RWPE2 (cell line): ENCODE measurements around the gene WLS.
"Not testable (repeated sequence)": the region's sequence is repeated elsewhere in the genome, so short reads cannot be mapped to it uniquely, and the experiment has no call there.

Experiments used
- ATAC-seq: fragments of 200-7000 bp; cut with Tn5 transposase; 3 replicates; pipeline ENCODE4 v1.9.1; 2021; ENCODE audit warnings: low read depth
- DNase-seq: peaks from one replicate; pipeline ENCODE4 v3.0.0-alpha.2; 2020; ENCODE audit warnings: low spot score
- H3K27ac ChIP-seq: fragments of 450-650 bp; 2 replicates; pipeline ENCODE4 v1.5.1; 2017; ENCODE audit warnings: mild to moderate bottlenecking; ENCODE audit not compliant: poor library complexity, severe bottlenecking
- H3K27me3 ChIP-seq: fragments of 250-450 bp; sonication (Bioruptor Pico); 2 replicates; pipeline ENCODE4 v1.5.1; 2021; ENCODE audit warnings: mild to moderate bottlenecking, moderate library complexity; ENCODE audit not compliant: insufficient read depth, poor library complexity, severe bottlenecking
- H3K36me3 ChIP-seq: fragments of 250-450 bp; sonication (Bioruptor Pico); 2 replicates; pipeline ENCODE4 v1.5.1; 2020; ENCODE audit warnings: low read depth, mild to moderate bottlenecking, moderate library complexity
- H3K4me1 ChIP-seq: fragments of 250-450 bp; sonication (Bioruptor Pico); 2 replicates; pipeline ENCODE4 v1.5.1; 2021; ENCODE audit warnings: mild to moderate bottlenecking, moderate library complexity; ENCODE audit not compliant: insufficient read depth, poor library complexity, severe bottlenecking
- H3K4me3 ChIP-seq: fragments of 250-450 bp; sonication (Bioruptor Pico); 2 replicates; pipeline ENCODE4 v1.5.1; 2021; ENCODE audit warnings: mild to moderate bottlenecking, moderate library complexity; ENCODE audit not compliant: severe bottlenecking
- H3K9me3 ChIP-seq: fragments of 250-450 bp; sonication (Bioruptor Pico); 2 replicates; pipeline ENCODE4 v1.5.1; 2021; ENCODE audit warnings: mild to moderate bottlenecking, moderate library complexity; ENCODE audit not compliant: severe bottlenecking
- TF ChIP-seq, protein P1 (sequence below): fragments of 450-650 bp; IDR thresholded peaks from one replicate; pipeline ENCODE4 v1.5.1; 2017; ENCODE audit warnings: mild to moderate bottlenecking, moderate library complexity; ENCODE audit not compliant: poor library complexity, severe bottlenecking

Gene WLS

DNA sequence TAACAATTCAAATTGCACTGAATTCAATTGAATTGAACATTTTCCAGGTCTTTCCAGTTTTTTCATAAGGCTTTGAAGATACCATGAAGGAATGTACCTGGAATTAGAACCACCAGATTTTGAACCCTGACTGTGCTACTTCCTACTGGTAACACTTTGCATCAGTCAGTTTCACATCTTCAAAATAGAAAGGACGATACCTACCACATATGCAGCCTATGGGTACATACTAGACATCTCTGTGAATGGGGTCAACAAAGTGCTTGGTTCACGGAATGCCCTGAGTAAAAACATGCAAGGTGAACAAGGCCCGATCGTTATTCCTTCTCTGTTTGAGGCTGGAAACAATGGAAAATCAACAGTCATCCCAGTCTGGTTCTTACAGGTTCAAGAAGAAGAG, 41.2 kb upstream of the WLS start:
- H3K4me1 ChIP-seq, result peaks cover 8% of the 10 kb centered on the region
- DNase-seq, result no peak
- no peaks in the 10 kb centered on the region for H3K9me3 ChIP-seq
- TF ChIP-seq, protein P1, sequence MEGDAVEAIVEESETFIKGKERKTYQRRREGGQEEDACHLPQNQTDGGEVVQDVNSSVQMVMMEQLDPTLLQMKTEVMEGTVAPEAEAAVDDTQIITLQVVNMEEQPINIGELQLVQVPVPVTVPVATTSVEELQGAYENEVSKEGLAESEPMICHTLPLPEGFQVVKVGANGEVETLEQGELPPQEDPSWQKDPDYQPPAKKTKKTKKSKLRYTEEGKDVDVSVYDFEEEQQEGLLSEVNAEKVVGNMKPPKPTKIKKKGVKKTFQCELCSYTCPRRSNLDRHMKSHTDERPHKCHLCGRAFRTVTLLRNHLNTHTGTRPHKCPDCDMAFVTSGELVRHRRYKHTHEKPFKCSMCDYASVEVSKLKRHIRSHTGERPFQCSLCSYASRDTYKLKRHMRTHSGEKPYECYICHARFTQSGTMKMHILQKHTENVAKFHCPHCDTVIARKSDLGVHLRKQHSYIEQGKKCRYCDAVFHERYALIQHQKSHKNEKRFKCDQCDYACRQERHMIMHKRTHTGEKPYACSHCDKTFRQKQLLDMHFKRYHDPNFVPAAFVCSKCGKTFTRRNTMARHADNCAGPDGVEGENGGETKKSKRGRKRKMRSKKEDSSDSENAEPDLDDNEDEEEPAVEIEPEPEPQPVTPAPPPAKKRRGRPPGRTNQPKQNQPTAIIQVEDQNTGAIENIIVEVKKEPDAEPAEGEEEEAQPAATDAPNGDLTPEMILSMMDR, result no peak
- no peaks in the 10 kb centered on the region for H3K36me3 ChIP-seq
- no peak overlapping the region for H3K4me3 ChIP-seq
- H3K27me3 ChIP-seq, result no peaks in the 10 kb centered on the region
- no peak for ATAC-seq
- no peak overlapping the region for H3K27ac ChIP-seq

DNA sequence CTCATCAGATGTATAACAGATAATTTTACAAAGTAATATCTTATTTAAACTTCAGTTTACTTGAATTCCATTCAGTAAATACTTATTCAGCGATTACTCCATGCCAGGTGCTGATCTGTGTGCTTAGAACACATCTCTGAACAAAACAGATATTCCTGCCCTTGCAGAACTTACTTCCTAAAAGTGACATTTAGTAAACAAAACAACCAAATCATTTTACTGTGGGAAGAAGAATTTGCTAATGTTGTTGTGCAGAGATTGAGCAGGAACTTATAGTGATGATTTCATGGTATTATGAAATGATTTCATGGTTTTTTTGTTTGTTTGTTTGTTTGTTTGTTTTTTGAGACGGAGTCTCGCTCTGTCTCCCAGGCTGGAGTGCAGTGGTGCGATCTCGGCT, 39.3 kb upstream of the WLS start:
- H3K27me3 ChIP-seq, result no peaks in the 10 kb centered on the region
- no peaks in the 10 kb centered on the region for H3K9me3 ChIP-seq
- TF ChIP-seq, protein P1, result no peak
- ATAC-seq (no peak), DNase-seq (no peak)
- H3K27ac ChIP-seq, result no peak overlapping the region
- H3K4me3 ChIP-seq, result no peak overlapping the region
- no peaks in the 10 kb centered on the region for H3K36me3 ChIP-seq
- H3K4me1 ChIP-seq, result peaks cover 8% of the 10 kb centered on the region

DNA sequence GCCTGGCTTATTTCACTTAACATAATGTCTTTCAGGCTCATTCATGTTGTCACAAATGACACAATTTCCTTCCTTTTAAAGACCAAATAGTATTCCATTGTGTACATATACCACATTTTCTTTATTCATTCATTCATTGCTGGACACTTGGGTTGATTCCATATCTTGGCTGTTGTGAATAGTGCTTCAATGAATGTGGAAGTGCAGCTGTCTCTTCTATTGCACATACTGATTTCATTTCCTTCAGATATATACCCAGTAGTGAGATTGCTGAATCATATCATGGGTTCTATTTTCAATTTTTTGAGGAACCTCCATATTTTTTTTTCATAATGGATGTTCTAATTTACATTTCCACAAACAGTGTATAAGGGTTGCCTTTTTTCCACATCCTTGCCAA, 38.6 kb upstream of the WLS start:
- Histone ChIP-seq H3K27ac (no peak overlapping the region), H3K4me3 (no peak overlapping the region), H3K4me1 (peaks cover 8% of the 10 kb centered on the region), H3K36me3 (no peaks in the 10 kb centered on the region), H3K9me3 (no peaks in the 10 kb centered on the region), H3K27me3 (no peaks in the 10 kb centered on the region)
- ATAC-seq, result no peak
- TF ChIP-seq, protein P1, result no peak
- no peak for DNase-seq

DNA sequence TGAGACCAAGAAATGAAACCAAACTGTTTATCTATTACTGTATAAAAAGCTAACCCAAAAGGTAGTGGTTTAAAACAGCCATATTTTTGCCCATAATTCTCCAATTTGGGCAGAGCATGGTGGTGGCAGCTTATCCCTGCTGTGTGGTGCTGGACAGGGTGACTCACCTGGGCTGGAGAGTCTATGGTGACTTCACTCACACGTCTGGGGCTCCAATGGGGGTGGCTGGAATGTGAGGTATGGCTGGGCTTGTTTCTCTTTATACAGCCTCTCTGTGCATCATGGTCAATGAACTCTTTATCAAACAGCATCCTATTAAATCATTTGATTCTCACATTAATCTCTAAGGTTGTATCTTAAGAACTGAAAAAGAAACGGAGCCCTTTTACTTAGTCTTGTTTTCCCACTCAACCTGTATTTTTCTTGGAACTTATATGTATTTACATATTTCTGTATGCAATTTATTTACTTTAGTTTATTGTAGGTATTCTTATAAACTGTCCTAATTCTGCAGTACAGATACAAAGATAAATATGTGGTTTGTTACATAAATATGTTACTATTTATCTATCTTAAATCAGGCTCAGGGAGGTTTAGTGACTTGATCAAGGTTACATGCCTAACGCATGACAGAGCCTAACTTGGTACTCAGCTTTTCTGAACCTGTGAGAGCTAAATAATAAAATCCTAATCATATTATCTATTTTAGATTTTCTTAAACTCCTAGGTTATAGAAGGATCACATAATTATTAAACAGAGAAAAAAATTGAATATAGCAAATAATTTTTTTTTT, 37.5 kb upstream of the WLS start:
- no peak overlapping the region for H3K4me3 ChIP-seq
- H3K27ac ChIP-seq, result no peak overlapping the region
- DNase-seq (peak; percentile 62), ATAC-seq (peak; percentile 93)
- H3K36me3 ChIP-seq, result no peaks in the 10 kb centered on the region
- peaks cover 8% of the 10 kb centered on the region for H3K4me1 ChIP-seq
- no peaks in the 10 kb centered on the region for H3K9me3 ChIP-seq
- no peaks in the 10 kb centered on the region for H3K27me3 ChIP-seq
- TF ChIP-seq, protein P1, result no peak

DNA sequence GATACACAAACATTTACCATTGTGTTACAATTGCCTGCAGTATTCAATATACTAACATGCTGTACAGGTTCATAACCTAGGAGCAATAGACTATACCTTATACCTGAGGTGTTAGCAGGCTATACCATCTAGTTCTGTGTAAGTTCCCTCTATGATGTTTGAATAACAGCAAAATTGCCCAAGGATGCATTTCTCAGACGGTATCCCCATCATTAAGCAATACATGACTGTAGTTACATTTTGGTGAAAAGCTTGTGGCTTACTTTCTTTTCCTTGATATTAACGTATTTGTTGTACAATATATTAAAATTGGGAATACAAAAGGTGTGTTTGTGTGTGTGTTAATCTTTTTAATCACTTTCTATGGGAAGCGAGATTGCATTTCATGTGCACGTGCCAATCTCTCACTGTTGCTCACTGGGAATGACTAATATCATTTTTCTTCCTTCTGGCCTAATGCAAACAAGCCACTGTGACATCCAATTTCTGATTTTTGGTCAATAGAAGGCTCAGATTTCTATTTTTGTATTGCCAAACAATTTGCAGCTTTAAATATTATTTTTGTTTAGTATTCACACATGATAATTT, 36.7 kb upstream of the WLS start:
- ATAC-seq (no peak), DNase-seq (no peak)
- Histone ChIP-seq H3K9me3 (no peaks in the 10 kb centered on the region), H3K27me3 (no peaks in the 10 kb centered on the region), H3K36me3 (no peaks in the 10 kb centered on the region), H3K4me3 (no peak overlapping the region), H3K27ac (no peak overlapping the region), H3K4me1 (peaks cover 8% of the 10 kb centered on the region)
- TF ChIP-seq, protein P1, result no peak

DNA sequence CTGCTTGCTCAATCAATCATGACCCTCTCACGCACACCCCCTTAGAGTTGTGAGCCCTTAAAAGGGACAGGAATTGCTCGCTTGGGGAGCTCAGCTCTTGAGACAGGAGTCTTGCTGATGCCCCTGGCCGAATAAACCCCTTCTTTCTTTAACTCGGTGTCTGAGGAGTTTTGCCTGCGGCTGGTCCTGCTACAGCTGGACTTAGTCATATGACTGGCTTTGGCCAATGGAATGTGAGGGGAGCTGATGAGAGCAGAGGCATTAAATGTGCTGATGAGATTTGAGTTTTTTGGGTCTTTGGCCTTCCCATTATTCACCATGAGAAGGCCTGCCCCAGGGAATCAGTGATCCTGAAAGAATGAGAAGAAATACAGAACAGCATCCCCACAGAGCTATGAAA, 24.5 kb upstream of the WLS start:
- H3K9me3 ChIP-seq, ATAC-seq: not testable (repeated sequence)

More for the DNA sequence above, 24.5 kb upstream of the WLS start:
- not testable (repeated sequence) for DNase-seq, H3K36me3 ChIP-seq, H3K4me3 ChIP-seq, H3K27me3 ChIP-seq, H3K27ac ChIP-seq, H3K4me1 ChIP-seq
